Measurements from ENCODE around the gene KIF21B. TPM values are rescaled to one million over a fixed set of nuclear protein-coding genes. Genes with fewer than 3 reads are reported as not detected.

The KIF21B gene
- total RNA-seq, 6 experiments from 2014 or later: 0.75 to 4.4 (median 1.4) TPM

DNA sequence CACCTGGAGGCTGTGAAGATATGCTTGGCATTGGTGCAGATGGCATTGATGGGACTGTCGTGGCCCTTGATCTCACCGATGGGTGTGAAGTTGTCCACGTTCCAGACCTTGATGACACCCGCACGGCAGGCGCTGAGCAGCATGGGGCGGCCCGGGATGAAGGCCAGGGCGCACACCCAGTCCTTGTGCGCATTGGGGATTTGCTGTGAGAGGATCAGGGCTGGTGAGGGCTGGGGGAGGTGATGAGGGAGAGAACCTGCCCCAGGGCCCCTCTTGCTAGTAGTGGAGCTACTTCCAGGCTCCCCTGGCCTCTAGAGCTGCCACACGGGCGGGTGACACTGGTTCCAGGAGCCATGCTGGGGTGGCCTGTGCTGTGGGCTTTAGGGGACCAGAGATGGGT is 48.8 kb downstream of the KIF21B start:
- DNase-seq (no peak), ATAC-seq (no peak)
- H3K36me3 ChIP-seq: no peaks in the 10 kb centered on the region
- WGBS (ENCODE audit: insufficient coverage, low coverage, low lambda C conversion rate, missing lambda C conversion rate): no CpG with 5 or more reads among the region's 12 CpGs
- no peaks in the 10 kb centered on the region for H3K9me3 ChIP-seq
- TF ChIP-seq, protein P1, sequence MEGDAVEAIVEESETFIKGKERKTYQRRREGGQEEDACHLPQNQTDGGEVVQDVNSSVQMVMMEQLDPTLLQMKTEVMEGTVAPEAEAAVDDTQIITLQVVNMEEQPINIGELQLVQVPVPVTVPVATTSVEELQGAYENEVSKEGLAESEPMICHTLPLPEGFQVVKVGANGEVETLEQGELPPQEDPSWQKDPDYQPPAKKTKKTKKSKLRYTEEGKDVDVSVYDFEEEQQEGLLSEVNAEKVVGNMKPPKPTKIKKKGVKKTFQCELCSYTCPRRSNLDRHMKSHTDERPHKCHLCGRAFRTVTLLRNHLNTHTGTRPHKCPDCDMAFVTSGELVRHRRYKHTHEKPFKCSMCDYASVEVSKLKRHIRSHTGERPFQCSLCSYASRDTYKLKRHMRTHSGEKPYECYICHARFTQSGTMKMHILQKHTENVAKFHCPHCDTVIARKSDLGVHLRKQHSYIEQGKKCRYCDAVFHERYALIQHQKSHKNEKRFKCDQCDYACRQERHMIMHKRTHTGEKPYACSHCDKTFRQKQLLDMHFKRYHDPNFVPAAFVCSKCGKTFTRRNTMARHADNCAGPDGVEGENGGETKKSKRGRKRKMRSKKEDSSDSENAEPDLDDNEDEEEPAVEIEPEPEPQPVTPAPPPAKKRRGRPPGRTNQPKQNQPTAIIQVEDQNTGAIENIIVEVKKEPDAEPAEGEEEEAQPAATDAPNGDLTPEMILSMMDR (IDR thresholded peaks at IDR 0.05): no peak
- TF ChIP-seq POLR2A (IDR thresholded peaks at IDR 0.05): no peak
- H3K4me1 ChIP-seq: no peaks in the 10 kb centered on the region
- no peaks in the 10 kb centered on the region for H3K27me3 ChIP-seq
- H3K4me3 ChIP-seq: no peak overlapping the region
- intact Hi-C loops (cut with DNase I): loop anchor here (5.0 to 10.0 kb wide), 3 partner anchors 68 to 140 kb away; partner anchors contain the start of gene CACNA1S (in 2 of the 2)
- H3K27ac ChIP-seq: no peak overlapping the region

DNA sequence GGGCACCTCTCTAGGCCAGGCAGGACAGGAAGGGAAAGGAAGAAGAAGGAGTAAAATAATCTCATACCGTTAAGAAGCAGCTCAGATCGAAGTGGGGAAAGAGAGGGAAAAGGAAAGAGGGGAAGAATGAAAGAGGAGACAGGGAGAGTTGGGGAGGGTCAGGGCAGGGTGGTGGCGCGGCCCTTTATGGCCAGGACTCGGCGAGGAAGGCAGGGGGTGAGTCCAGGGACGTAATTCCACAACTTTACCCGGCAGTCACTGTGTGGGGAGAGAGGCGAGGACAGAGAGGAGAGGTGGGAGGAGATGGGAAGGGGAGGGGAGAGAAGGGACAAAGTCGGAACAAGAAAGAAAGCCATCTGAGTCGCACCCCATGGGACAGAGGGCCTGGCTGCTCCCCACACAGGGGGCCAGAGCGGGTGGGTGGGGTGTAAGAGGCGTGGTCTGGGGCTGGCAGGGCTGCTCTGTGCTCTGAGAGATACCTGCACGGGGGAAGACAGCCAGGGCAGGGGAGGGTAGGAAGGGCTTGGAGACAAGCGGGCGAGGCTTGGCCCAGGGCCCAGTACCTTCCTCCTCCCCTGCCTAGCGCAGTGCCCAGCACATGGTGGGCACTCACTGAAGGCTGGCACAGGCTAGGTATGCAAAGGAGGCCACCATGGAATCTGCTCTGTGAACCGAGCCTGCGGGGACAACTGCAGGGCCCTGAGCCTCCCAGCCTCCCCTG is 49.4 kb downstream of the KIF21B start:
- WGBS (ENCODE audit: insufficient coverage, low coverage, low lambda C conversion rate, missing lambda C conversion rate): 69% methylated on average over 9 of the region's 19 CpGs
- Histone ChIP-seq H3K4me1 (no peaks in the 10 kb centered on the region), H3K36me3 (no peaks in the 10 kb centered on the region), H3K27ac (no peak overlapping the region), H3K9me3 (no peaks in the 10 kb centered on the region), H3K4me3 (no peak overlapping the region), H3K27me3 (no peaks in the 10 kb centered on the region)
- ATAC-seq: peak in 2 of 4 donors; percentile 5 to 14
- no peak for TF ChIP-seq POLR2A (IDR thresholded peaks at IDR 0.05)
- TF ChIP-seq, protein P1 (IDR thresholded peaks at IDR 0.05): no peak
- no peak for DNase-seq
- intact Hi-C loops (cut with DNase I): loop anchor here (5.0 to 10.0 kb wide), 3 partner anchors 68 to 141 kb away; partner anchors contain the start of gene CACNA1S (in 2 of the 2)

DNA sequence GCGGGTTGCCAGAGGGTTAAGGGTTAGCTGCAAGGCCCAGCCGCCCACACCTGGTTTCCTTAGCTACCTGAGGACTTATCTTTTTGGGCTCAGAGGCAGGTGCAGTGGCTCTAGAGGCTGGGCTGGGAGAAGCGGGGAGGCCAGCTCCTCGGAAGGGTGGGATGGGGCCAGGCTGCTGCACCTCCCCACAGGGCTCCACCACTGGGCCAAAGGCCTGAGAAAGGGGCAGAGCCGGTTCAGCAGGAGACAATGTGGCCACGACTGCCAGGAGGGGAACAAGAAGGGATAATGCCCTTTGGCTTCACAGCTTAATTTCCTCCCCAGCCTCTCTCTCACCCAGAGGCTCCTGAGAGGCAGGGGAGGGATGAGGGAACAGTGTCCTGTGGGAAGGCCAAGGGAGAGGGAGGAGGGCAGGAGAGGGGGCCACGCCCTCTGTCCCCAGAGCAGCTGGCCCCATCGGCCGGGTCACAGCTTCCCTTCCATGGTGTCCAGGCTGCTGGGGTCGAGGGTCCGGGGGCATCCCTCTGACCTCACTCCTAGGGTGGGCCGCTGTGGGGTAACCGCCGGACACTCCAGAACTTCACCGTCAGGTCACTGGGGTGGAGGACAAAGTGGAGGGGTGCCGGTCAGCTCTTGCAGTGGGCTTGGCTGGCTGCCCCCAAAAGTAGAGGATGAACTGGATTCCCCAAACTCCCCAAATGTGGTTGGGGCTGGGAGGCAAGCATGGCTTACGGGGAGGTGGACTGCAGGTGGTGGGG is 50.4 kb downstream of the KIF21B start:
- Histone ChIP-seq H3K36me3 (no peaks in the 10 kb centered on the region), H3K27me3 (no peaks in the 10 kb centered on the region), H3K27ac (no peak overlapping the region), H3K9me3 (no peaks in the 10 kb centered on the region), H3K4me1 (no peaks in the 10 kb centered on the region), H3K4me3 (no peak overlapping the region)
- ATAC-seq: no peak
- intact Hi-C loops (cut with DNase I): loop anchor here (5.0 to 10.0 kb wide), 3 partner anchors 69 to 142 kb away; partner anchors contain the start of gene CACNA1S (in 2 of the 2)
- no peak for DNase-seq
- TF ChIP-seq POLR2A (IDR thresholded peaks at IDR 0.05): no peak
- TF ChIP-seq, protein P1 (IDR thresholded peaks at IDR 0.05): no peak
- WGBS (ENCODE audit: insufficient coverage, low coverage, low lambda C conversion rate, missing lambda C conversion rate): 80% methylated on average over 1 of the region's 17 CpGs

DNA sequence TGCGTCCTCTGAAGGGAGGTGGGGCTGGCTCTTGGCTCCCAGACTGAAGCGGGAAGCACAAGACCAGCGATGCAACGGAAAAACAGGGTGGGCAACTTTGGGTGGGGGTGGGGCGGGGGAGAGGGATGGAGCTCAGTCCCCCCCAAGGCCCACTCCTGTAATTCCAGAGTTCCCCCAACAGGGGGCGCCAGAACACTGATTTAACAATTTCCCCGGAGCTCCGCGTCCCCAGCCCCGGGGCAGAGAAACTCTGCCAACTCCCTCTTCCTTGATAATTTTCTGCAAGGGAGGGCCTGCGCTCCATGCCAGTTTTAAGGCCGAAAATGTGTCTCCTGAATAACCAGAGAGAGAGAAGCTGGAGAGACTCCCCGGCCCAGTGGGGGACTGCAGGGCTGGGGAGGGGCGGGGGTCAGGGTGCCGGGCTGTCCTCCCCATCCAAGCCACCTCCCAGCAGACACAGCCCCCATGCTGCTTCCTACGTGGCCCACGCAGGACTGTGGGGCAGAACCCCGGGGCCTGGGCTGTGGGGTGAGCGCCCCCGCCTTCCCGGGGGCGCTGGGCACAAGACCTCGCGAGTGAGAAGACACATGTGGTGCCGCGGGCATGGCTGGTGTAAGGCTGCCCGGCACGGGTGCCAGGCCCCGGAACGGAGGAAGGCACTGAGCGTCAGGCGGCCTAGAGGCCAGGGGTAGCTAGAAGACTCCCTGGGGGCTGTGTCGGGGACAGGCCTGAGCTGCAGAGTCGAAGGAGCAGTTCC is 51.4 kb downstream of the KIF21B start:
- no peaks in the 10 kb centered on the region for H3K36me3 ChIP-seq
- no peak for TF ChIP-seq POLR2A (IDR thresholded peaks at IDR 0.05)
- TF ChIP-seq, protein P1 (IDR thresholded peaks at IDR 0.05): peak; percentile 57 to 96 (median 90)
- H3K9me3 ChIP-seq: no peaks in the 10 kb centered on the region
- no peak overlapping the region for H3K4me3 ChIP-seq
- 21% methylated on average over 10 of the region's 34 CpGs for WGBS (ENCODE audit: insufficient coverage, low coverage, low lambda C conversion rate, missing lambda C conversion rate)
- intact Hi-C loops (cut with DNase I): loop anchor here (5.0 to 10.0 kb wide), 3 partner anchors 70 to 143 kb away; partner anchors contain the start of gene CACNA1S (in 2 of the 2)
- ATAC-seq (peak; percentile 20 to 76 (median 66)), DNase-seq (peak in 2 of 3 donors; percentile 64 to 68)
- H3K27me3 ChIP-seq: no peaks in the 10 kb centered on the region
- no peaks in the 10 kb centered on the region for H3K4me1 ChIP-seq
- no peak overlapping the region for H3K27ac ChIP-seq

All from right lobe of liver (tissue), 6 donors.